HG03521 (cell line): Measurements from ENCODE around the gene WNT3A.

Source experiments
- ATAC-seq: cut with Tn5 transposase; IDR thresholded peaks from one replicate; pipeline ENCODE4 v1.9.1; 2021; ENCODE audit warnings: mild to moderate bottlenecking, moderate library complexity; ENCODE audit not compliant: unreplicated experiment

The WNT3A gene

GRCh38 chr1:228066891-228067654 is 60.3 kb downstream of the WNT3A start:
- no peak for ATAC-seq

- ATAC-seq, result no peak
Measured at GRCh38 chr1:228068359-228068758, 61.6 kb downstream of the WNT3A start.

- no peak for ATAC-seq
Measured at GRCh38 chr1:228070173-228070572, 63.4 kb downstream of the WNT3A start.

- ATAC-seq, result no peak
Measured at GRCh38 chr1:228070851-228071250, 64.1 kb downstream of the WNT3A start.

GRCh38 chr1:228071839-228072657 is 65.2 kb downstream of the WNT3A start:
- no peak for ATAC-seq

- no peak for ATAC-seq
Measured at GRCh38 chr1:228072658-228073043, 65.9 kb downstream of the WNT3A start.

- ATAC-seq, result no peak
Measured at GRCh38 chr1:228073061-228073856, 66.5 kb downstream of the WNT3A start.

GRCh38 chr1:228073857-228074545 is 67.2 kb downstream of the WNT3A start:
- no peak for ATAC-seq

- no peak for ATAC-seq
Measured at GRCh38 chr1:228074954-228075730, 68.3 kb downstream of the WNT3A start.

GRCh38 chr1:228075801-228076271 is 69.0 kb downstream of the WNT3A start:
- no peak for ATAC-seq

- ATAC-seq, result no peak
Measured at GRCh38 chr1:228076796-228077430, 70.1 kb downstream of the WNT3A start.

GRCh38 chr1:228077565-228078330 is 71.0 kb downstream of the WNT3A start:
- ATAC-seq, result no peak

GRCh38 chr1:228079013-228079412 is 72.2 kb downstream of the WNT3A start:
- no peak for ATAC-seq

GRCh38 chr1:228079601-228080263 is 72.9 kb downstream of the WNT3A start:
- no peak for ATAC-seq

GRCh38 chr1:228081144-228081543 is 74.3 kb downstream of the WNT3A start:
- ATAC-seq, result no peak

GRCh38 chr1:228081578-228082213 is 74.9 kb downstream of the WNT3A start:
- ATAC-seq, result peak; percentile 22

GRCh38 chr1:228082214-228082917 is 75.6 kb downstream of the WNT3A start, which contains the start of gene ARF1:
Gene ARF1 (plus strand): TSS chr1:228082708. CDS start chr1:228097115, 14,407 bp downstream.
- ATAC-seq, result peak; percentile 74
